ENCODE results near the gene LAGE3.

Gene LAGE3

GRCh38 chrX:154435171-154435733 is 43.8 kb downstream of the LAGE3 start:
- DNase-seq (ENCODE audit: low read depth in 2 of 2): no peak

GRCh38 chrX:154434394-154435168 is 44.5 kb downstream of the LAGE3 start:
- DNase-seq (ENCODE audit: low read depth in 2 of 2): no peak

GRCh38 chrX:154433605-154434004 is 45.5 kb downstream of the LAGE3 start:
- no peak for DNase-seq (ENCODE audit: low read depth in 2 of 2)

- no peak for DNase-seq (ENCODE audit: low read depth in 2 of 2)
These were observed 46.9 kb downstream of the LAGE3 start for GRCh38 chrX:154432210-154432609.

GRCh38 chrX:154431341-154431740 is 47.7 kb downstream of the LAGE3 start:
- DNase-seq (ENCODE audit: low read depth in 2 of 2): no peak

GRCh38 chrX:154430916-154431315 is 48.2 kb downstream of the LAGE3 start:
- DNase-seq (ENCODE audit: low read depth in 2 of 2): no peak

GRCh38 chrX:154430479-154430878 is 48.6 kb downstream of the LAGE3 start:
- no peak for DNase-seq (ENCODE audit: low read depth in 2 of 2)

- DNase-seq (ENCODE audit: low read depth in 2 of 2): no peak
These were observed 49.4 kb downstream of the LAGE3 start for GRCh38 chrX:154429711-154430110.

GRCh38 chrX:154428176-154429171 is 50.6 kb downstream of the LAGE3 start, which contains the start of gene ATP6AP1:
Gene ATP6AP1 (plus strand): TSS chrX:154428677. CDS start chrX:154428693, 16 bp downstream.
- peak; percentile 72 to 83 for DNase-seq (ENCODE audit: low read depth in 2 of 2)
